KMS-11 (cell line): ENCODE results near the gene GLB1L3.
A peak's percentile ranks its signal among the peaks of the same experiment; 100 is the strongest.

Source experiments
- H2AFZ ChIP-seq: fragments of 200-600 bp; sonication (generic); 2 replicates; pipeline ENCODE4 v1.6.1; 2016; ENCODE audit warnings: antibody characterized with exemption, mixed run types, low read depth
- H3K27ac ChIP-seq: fragments of 200-600 bp; sonication (generic); 2 replicates; pipeline ENCODE4 v1.6.1; 2016; ENCODE audit warnings: mild to moderate bottlenecking, mixed run types
- H3K27me3 ChIP-seq: fragments of 200-600 bp; sonication (generic); 2 replicates; pipeline ENCODE4 v1.6.1; 2017; ENCODE audit warnings: mild to moderate bottlenecking, low read depth, mixed run types, moderate library complexity; ENCODE audit not compliant: insufficient read depth
- H3K36me3 ChIP-seq: fragments of 200-600 bp; sonication (generic); 2 replicates; pipeline ENCODE4 v1.6.1; 2017; ENCODE audit warnings: mild to moderate bottlenecking, mixed run types; ENCODE audit not compliant: insufficient read depth
- H3K4me1 ChIP-seq: fragments of 200-600 bp; sonication (generic); 2 replicates; pipeline ENCODE4 v1.6.1; 2016; ENCODE audit warnings: mild to moderate bottlenecking, low read depth, mixed run types; ENCODE audit not compliant: poor library complexity, severe bottlenecking
- H3K4me2 ChIP-seq: fragments of 200-600 bp; sonication (generic); 2 replicates; pipeline ENCODE4 v1.7.0; 2016; ENCODE audit warnings: mild to moderate bottlenecking, mixed run types
- H3K4me3 ChIP-seq: fragments of 200-600 bp; sonication (generic); IDR thresholded peaks from 2 replicates; pipeline ENCODE4 v1.6.1; 2017; ENCODE audit warnings: low read depth, low read length, mixed read lengths; ENCODE audit not compliant: insufficient read depth
- H3K79me2 ChIP-seq: fragments of 200-600 bp; sonication (generic); 2 replicates; pipeline ENCODE4 v1.6.1; 2016; ENCODE audit warnings: low read depth, mixed run types; ENCODE audit not compliant: insufficient read depth
- H3K9ac ChIP-seq: fragments of 200-600 bp; sonication (generic); 2 replicates; pipeline ENCODE4 v1.6.1; 2016; ENCODE audit warnings: mild to moderate bottlenecking, mixed run types
- H4K20me1 ChIP-seq: fragments of 200-600 bp; sonication (generic); 2 replicates; pipeline ENCODE4 v1.6.1; 2016; ENCODE audit warnings: mild to moderate bottlenecking, mixed run types; ENCODE audit not compliant: insufficient read depth
- TF ChIP-seq, protein P1 (sequence below): fragments of 200-600 bp; sonication (generic); conservative IDR thresholded peaks from 2 replicates; pipeline ENCODE4 v1.6.1; 2017; ENCODE audit warnings: low read depth, mild to moderate bottlenecking, antibody characterized with exemption, low read length, moderate library complexity, mixed read lengths

The GLB1L3 gene

DNA sequence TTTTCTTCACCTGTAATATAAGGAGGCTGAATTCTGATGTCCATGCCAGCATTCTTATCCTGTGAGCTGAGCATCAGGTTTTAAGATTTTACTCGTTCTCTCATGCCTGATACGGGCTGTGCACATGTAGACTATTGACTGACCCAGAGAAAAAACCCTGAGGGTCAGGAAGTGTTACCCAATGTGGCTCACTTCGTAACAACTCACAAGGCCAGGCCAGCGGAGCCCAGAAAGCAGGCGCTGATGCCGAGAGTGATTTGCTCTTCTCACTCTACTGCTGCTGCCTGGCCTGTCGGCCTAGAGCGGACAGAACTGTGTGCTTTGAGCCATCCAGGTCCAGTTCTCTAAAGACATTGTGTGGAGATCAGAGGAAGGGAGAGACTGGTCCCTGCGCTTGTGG, 33.8 kb upstream of the GLB1L3 start:
- Histone ChIP-seq H3K27ac (no peak overlapping the region), H3K4me2 (no peak overlapping the region), H3K36me3 (no peaks in the 10 kb centered on the region), H3K79me2 (no peaks in the 10 kb centered on the region), H3K4me3 (no peak overlapping the region), H3K27me3 (no peaks in the 10 kb centered on the region), H2AFZ (no peak overlapping the region), H3K4me1 (no peaks in the 10 kb centered on the region), H4K20me1 (no peaks in the 10 kb centered on the region), H3K9ac (no peak overlapping the region)
- TF ChIP-seq, protein P1, sequence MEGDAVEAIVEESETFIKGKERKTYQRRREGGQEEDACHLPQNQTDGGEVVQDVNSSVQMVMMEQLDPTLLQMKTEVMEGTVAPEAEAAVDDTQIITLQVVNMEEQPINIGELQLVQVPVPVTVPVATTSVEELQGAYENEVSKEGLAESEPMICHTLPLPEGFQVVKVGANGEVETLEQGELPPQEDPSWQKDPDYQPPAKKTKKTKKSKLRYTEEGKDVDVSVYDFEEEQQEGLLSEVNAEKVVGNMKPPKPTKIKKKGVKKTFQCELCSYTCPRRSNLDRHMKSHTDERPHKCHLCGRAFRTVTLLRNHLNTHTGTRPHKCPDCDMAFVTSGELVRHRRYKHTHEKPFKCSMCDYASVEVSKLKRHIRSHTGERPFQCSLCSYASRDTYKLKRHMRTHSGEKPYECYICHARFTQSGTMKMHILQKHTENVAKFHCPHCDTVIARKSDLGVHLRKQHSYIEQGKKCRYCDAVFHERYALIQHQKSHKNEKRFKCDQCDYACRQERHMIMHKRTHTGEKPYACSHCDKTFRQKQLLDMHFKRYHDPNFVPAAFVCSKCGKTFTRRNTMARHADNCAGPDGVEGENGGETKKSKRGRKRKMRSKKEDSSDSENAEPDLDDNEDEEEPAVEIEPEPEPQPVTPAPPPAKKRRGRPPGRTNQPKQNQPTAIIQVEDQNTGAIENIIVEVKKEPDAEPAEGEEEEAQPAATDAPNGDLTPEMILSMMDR = no peak

DNA sequence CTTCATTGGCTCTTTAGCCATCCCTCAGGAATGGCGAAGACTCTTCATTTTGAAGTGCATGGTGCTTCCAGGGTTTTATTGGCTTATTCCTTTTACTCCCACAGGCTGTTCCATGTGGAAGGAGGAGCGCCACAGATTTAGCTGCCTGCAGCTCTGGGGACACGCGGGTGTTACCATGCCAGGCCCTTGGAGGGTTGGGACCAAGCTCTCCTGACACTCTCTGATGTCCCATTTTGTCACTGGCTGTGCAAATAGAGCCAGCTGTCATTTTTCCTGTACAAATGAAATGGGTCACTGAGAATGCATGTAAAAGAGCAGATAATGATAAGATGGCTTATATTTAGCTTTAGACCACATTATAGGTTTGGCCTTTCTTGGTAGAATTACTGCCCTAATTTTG, 32.3 kb upstream of the GLB1L3 start:
- no peak overlapping the region for H2AFZ ChIP-seq
- no peak overlapping the region for H3K4me2 ChIP-seq
- no peaks in the 10 kb centered on the region for H4K20me1 ChIP-seq
- no peak overlapping the region for H3K27ac ChIP-seq
- no peak overlapping the region for H3K4me3 ChIP-seq
- peaks cover 11% of the 10 kb centered on the region for H3K4me1 ChIP-seq
- no peaks in the 10 kb centered on the region for H3K27me3 ChIP-seq
- H3K9ac ChIP-seq = no peak overlapping the region
- TF ChIP-seq, protein P1 = no peak
- H3K79me2 ChIP-seq = no peaks in the 10 kb centered on the region
- no peaks in the 10 kb centered on the region for H3K36me3 ChIP-seq

DNA sequence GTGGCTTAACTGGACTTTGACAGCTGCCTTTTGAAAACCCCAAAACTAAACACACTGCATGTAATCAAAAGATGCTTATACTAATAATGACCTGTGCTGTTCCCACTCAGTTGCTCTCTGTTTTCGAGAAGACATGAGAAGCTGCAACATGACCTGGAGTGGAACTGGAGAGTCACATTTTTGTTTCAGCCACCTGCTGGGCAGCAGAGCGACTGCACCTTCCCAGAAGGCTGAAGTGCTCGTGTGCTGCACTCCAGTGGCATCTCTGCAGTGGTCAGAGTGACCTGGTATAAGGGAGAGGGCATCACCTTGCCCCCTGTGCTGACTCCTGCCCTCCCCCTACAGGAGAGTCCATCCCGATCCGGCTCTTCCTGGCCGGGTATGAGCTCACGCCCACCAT, 31.6 kb upstream of the GLB1L3 start:
- Histone ChIP-seq H3K4me1 (peaks cover 17% of the 10 kb centered on the region), H2AFZ (no peak overlapping the region), H3K27ac (no peak overlapping the region), H3K4me3 (no peak overlapping the region), H3K36me3 (no peaks in the 10 kb centered on the region), H3K79me2 (no peaks in the 10 kb centered on the region), H3K27me3 (no peaks in the 10 kb centered on the region), H4K20me1 (no peaks in the 10 kb centered on the region), H3K4me2 (no peak overlapping the region), H3K9ac (no peak overlapping the region)
- TF ChIP-seq, protein P1 = peak; percentile 48; the same call in 1 of the 2 replicates

DNA sequence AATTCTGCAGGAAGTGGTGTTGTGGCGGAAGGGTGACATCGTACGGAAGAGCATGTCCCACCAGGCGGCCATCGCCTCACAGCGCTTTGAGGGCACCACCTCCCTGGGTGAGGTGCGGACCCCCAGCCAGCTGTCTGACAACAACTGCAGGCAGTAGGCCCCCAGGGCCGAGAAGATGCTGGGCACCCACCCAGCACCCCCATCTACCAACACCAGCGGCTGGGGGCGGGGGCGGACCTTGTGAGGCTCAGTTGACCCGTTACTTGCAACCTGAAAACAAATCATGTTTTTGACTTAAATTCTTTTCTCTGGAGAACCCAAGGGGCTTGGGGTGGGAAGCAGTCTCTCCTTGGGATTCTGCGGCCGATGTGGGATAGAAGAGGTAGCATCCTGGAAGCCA, 30.7 kb upstream of the GLB1L3 start:
- TF ChIP-seq, protein P1 = no peak
- H3K9ac ChIP-seq = no peak overlapping the region

DNA sequence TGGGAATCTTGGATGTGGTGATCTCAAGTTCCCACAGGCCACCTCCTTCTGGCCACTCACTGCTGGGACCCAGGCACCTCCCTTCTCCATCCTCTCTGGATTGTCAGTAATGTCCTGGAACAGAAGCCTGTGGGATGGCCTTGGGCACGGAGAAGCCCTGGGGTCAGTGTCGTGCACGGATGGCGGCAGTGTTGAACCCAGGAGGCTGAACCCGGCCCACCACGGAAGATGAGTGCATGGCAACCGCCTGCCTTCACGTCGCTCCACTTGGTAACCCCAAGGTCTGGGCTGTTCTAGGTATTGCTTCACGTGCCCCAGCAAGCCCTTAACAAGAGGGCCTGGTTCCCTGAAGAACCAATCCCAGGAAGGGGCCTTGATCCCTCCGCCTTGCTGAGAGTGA, 30.1 kb upstream of the GLB1L3 start:
- Histone ChIP-seq H3K27me3 (no peaks in the 10 kb centered on the region), H3K4me1 (peaks cover 17% of the 10 kb centered on the region), H3K4me3 (no peak overlapping the region), H3K4me2 (no peak overlapping the region), H3K36me3 (no peaks in the 10 kb centered on the region), H3K79me2 (no peaks in the 10 kb centered on the region), H4K20me1 (no peaks in the 10 kb centered on the region), H3K9ac (no peak overlapping the region), H3K27ac (no peak overlapping the region), H2AFZ (no peak overlapping the region)
- TF ChIP-seq, protein P1 = no peak

More for the DNA sequence above, 30.7 kb upstream of the GLB1L3 start:
- Histone ChIP-seq H2AFZ (no peak overlapping the region), H3K79me2 (no peaks in the 10 kb centered on the region), H3K4me1 (peaks cover 17% of the 10 kb centered on the region), H3K27me3 (no peaks in the 10 kb centered on the region), H3K4me3 (no peak overlapping the region), H3K36me3 (no peaks in the 10 kb centered on the region), H4K20me1 (no peaks in the 10 kb centered on the region), H3K27ac (no peak overlapping the region), H3K4me2 (no peak overlapping the region)
